GM13977 (cell line): ENCODE results near the gene ESRRB.

Experiments
- DNase-seq: peaks from one replicate; pipeline ENCODE4 v3.0.0; 2012; ENCODE audit warnings: low spot score
- CTCF ChIP-seq: IDR thresholded peaks from 2 replicates; pipeline ENCODE4 v1.5.1; 2012; ENCODE audit warnings: mild to moderate bottlenecking, control low read depth; ENCODE audit not compliant: insufficient read depth; ENCODE audit errors: extremely low read depth, missing control alignments
- in situ Hi-C: fragments of 300-500 bp; cut with MboI; formaldehyde crosslinking; loops from one replicate; pipeline ENCODE4 v1.12.0; 2022; ENCODE audit warnings: low sequenced_read_pairs, low pct_unique_long_range_greater_than_20kb, mixed read lengths, inconsistent platforms; ENCODE audit not compliant: unreplicated experiment

ESRRB gene

GRCh38 chr14:76339728-76340615 lies 36.0 kb upstream of the ESRRB start:
- in situ Hi-C loops: no loop called here
- DNase-seq: no peak
- TF ChIP-seq CTCF: no peak

DNA sequence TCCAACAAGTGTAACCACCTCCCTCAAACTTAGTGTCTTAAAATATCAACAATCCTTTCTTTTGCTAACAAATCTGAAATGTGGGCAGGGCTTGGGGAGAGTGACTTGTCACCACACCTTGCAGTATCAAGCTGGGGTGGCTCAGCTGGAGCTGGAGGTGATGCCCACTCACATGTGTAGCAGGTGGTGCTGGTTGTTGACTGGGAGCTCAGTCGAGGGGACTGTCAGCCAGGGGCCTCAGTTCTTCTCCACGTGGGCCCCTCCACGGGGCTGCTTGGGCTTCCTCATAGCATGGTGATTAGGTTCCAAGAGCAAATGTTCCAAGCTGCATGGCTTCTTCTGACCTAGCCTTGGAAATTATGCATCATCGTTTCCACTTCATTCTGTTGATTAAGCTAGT lies 32.6 kb upstream of the ESRRB start:
- DNase-seq: no peak
- no peak for TF ChIP-seq CTCF
- in situ Hi-C loops: no loop called here

DNA sequence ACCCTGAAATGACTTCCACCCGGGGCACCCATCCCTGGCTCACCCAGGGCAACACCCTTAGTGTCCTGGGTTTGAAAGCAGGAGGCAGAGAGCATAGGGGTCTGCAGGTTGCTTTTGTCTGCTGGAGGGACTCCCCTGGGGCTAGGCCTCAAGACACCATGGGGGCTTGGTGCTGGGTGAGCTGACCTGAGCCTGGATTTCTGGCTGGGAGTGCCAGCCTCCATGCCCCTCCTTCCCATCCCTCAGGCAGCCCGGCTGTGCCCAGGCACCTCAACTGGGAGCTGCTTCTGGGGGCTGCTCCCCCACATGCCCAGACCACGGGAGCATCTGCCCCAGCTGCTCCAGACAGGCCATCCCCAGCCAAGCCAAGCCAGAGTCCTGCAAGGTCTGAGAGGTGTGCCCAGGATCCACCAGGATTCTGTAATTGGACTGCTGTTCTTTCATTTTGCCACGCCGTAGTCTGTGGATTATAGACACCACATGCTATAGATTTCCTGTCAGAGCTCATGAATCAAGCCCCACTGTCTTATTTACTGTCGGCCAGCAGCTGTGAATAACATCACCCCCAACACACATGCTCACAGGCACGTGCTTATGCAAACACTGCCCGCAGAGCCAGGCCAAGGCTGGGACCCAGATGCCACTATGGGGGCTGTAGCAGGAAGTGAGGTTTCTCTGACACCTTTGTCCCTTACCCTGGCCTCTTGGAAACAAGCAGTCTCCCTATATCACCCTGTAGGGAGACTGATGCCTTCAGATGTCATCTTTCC lies 29.4 kb upstream of the ESRRB start:
- DNase-seq: no peak
- no peak for TF ChIP-seq CTCF
- in situ Hi-C loops: no loop called here

DNA sequence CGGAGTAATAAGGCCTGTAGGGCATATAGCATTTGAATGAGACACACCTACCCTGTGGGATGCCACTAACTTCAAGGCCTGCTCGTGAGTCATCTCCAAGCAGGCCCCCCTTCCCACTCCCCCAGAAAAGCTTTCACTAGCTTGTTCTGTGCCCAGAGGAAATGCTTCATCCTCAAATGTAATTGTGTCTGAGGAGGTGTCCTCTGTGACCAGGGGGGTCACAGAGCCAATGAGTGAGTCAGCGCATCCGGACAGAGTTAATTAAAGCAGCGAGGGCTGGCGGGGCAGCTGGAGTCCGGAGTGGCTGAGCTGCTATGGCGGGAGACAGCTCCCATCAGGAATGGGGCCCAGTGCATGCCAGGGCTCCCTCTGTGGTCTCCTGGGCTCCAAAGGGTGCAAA lies 27.0 kb upstream of the ESRRB start:
- no peak for TF ChIP-seq CTCF
- no peak for DNase-seq
- in situ Hi-C loops: no loop called here

- in situ Hi-C loops: loop anchor here (10.0 kb wide), 1 partner anchor 295 kb away; no protein-coding TSS in a partner anchor
- no peak for DNase-seq
- TF ChIP-seq CTCF: no peak
Observed at GRCh38 chr14:76349993-76350392, 25.9 kb upstream of the ESRRB start.

DNA sequence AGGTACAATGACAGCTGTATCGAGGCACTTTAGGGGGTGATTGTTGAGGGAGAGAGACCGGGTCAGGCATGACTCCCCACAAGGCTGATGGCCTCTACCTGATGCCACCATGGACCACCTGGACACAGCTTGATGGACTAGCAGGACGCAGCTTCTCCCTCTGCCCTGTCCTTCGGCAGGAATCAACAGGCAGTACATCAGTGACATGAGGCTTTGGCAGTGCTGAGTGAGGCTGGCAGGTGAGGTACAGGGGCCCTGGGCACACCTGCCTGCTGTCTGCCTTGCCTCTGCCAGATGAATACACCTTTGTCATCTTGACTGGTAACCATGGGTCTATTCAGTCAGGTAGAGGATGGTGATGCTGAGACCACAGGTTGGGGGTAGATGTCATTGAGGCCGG lies 25.3 kb upstream of the ESRRB start:
- DNase-seq: no peak
- in situ Hi-C loops: loop anchor here (10.0 kb wide), 1 partner anchor 296 kb away; no protein-coding TSS in a partner anchor
- no peak for TF ChIP-seq CTCF
